ENCODE data around the gene ELMOD1. TPM values are rescaled to one million over a fixed set of nuclear protein-coding genes. Genes with fewer than 3 reads are reported as not detected.

ELMOD1 gene
- total and polyA plus RNA-seq, 2 donors (not counting 3 experiments of a cell fraction or from before 2014, with no cell fraction given): 1.6 to 2.4 TPM

GRCh38 chr11:107691000-107691750 lies 100.2 kb downstream of the ELMOD1 start:
- Histone ChIP-seq H2AFZ (ENCODE audit: low read depth, low read length) (peak overlapping the region; percentile 25), H4K20me1 (replicated peaks; ENCODE audit: control insufficient read depth, extremely low read depth, insufficient read depth, low read length) (no peaks in the 10 kb centered on the region), H3K79me2 (ENCODE audit: control insufficient read depth, insufficient read depth, low read length) (no peaks in the 10 kb centered on the region), H3K27ac (ENCODE audit: insufficient read depth, low read depth, low read length) (no peak overlapping the region), H3K9ac (replicated peaks; ENCODE audit: extremely low read depth, insufficient read depth, low read length) (no peak overlapping the region), H3K27me3 (ENCODE audit: control insufficient read depth in 2 of 2, insufficient read depth in 2 of 2, low read length in 2 of 2) (no peaks in the 10 kb centered on the region), H3K9me1 (replicated peaks; ENCODE audit: control insufficient read depth, extremely low read depth, insufficient read depth, low read length) (no peaks in the 10 kb centered on the region), H3K36me3 (ENCODE audit: control insufficient read depth in 2 of 2, extremely low read depth in 1 of 2, insufficient read depth in 2 of 2, low read length in 2 of 2) (no peaks in the 10 kb centered on the region), H3K4me2 (ENCODE audit: insufficient read depth, low read length) (peak overlapping the region; percentile 39), H3K9me3 (replicated peaks; ENCODE audit: control insufficient read depth, insufficient read depth, low read length) (no peaks in the 10 kb centered on the region), H3K4me1 (ENCODE audit: control insufficient read depth, extremely low read depth, insufficient read depth, low read length) (peaks cover 14% of the 10 kb centered on the region), H3K4me3 (replicated peaks in 1 of 3; ENCODE audit: insufficient read depth in 1 of 3, low read depth in 1 of 3, low read length in 3 of 3) (no peak overlapping the region)
- FAIRE-seq (no peak), DNase-seq (ENCODE audit: low read depth, low spot score) (peak; percentile 52)
- intact Hi-C loops (cut with micrococcal nuclease): no loop called here
- TF ChIP-seq GATA2 (IDR thresholded peaks at IDR 0.05; ENCODE audit: insufficient read depth, insufficient read length, low read depth, low read length) (peak; percentile 22), JUN (IDR thresholded peaks at IDR 0.05; ENCODE audit: borderline replicate concordance, insufficient read depth, insufficient read length, low read depth) (no peak), CTCF (IDR thresholded peaks at IDR 0.05; ENCODE audit: extremely low read depth in 1 of 2, insufficient read depth in 1 of 2, low read depth in 1 of 2, low read length in 2 of 2) (no peak), FOS (IDR thresholded peaks at IDR 0.05; ENCODE audit: borderline replicate concordance, insufficient read depth, low read length) (no peak), POLR2AphosphoS5 (IDR thresholded peaks at IDR 0.05; ENCODE audit: insufficient read depth, low read depth, low read length) (no peak)
- dilution Hi-C loops (cut with MboI; ENCODE audit: extremely low pct_ligation_motif_present, low sequenced_read_pairs): no loop called here
- ChIA-PET POLR2A (no interaction called here), CTCF (interaction anchor here (0.8 to 11.5 kb wide), 6 partner anchors 80 to 128 kb away, joined by 3 to 251 read pairs (median 14); no protein-coding TSS in a partner anchor)
- BruUV-seq (replicated peaks): no TSS peak

Measured in endothelial cell of umbilical vein (primary cell).